ENCODE results near the gene C10orf67.
A peak's percentile ranks its signal among the peaks of the same experiment; 100 is the strongest.
"Not testable (repeated sequence)": the region's sequence is repeated elsewhere in the genome, so short reads cannot be mapped to it uniquely, and the experiment has no call there.

Gene C10orf67

GRCh38 chr10:23368816-23369640 is 24.4 kb upstream of the C10orf67 start:
- no peak overlapping the region for H3K4me3 ChIP-seq (ENCODE audit: low read depth, low read length)
- TF ChIP-seq CTCF (IDR thresholded peaks at IDR 0.05; ENCODE audit: insufficient read depth, low read depth, low read length, missing control alignments), result no peak
- DNase-seq (ENCODE audit: low read depth), result peak; percentile 66

DNA sequence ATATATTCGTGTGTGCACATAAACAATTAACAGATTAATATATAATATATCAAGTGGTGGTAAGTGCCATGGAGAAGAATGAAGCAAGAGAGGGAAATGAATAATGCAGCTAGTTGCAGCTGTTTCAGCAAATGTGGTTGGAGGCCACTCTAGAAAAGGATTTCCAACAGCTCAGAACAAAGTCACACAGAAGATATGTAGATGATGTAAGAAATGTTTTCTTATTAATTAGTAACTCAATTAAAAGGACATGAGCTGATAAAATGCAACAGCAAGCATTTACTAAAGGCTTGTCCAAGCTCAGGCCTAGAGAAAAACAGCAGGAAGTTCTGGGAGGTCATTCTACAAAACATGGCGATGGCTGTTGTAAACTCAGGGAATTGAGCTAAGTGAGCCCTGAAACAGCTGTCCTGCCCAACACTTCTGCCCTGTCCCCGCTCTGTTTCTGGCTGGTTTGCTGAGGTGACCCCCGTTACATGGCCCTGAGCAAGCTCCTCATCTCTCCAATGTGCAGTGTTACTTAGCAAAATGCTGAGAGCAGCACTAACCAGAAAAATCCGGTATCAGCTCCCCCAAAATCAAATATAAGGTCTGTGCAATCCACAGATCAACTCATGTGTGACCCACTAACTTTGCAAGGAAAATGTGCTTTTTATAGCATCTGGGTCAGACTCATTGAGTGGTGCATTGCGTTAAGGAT is 23.4 kb upstream of the C10orf67 start:
- no peak overlapping the region for H3K4me3 ChIP-seq (ENCODE audit: low read depth, low read length)
- no peak for DNase-seq (ENCODE audit: low read depth)
- no peak for TF ChIP-seq CTCF (IDR thresholded peaks at IDR 0.05; ENCODE audit: insufficient read depth, low read depth, low read length, missing control alignments)

DNA sequence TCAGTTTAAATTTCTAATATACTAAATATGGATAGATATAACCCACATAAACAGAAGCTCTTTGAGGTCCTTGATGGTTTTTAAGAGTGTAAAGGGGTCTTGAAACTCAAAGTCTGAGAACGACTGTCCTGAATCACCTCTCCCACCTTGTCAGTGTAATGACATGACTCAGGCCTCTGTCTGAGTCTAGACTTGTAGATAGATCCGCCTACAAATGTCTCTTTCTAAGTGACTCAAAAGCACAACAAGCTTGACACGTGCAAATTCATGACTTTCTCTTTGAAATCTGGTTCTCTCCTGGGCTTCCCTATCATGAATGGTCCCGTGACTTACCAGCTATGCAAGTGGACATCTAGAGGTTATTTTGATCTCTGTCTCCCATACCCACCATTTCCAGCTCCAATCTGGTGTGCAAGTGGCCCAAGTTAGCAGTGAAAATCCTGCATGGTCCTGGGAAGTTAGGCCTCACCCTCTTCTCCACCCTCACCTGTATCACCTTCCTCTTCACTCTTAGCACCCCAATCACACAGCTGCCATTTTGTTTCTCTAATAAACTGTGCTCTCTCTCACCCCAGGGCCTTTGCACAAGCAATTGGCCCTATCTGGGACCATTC is 20.9 kb upstream of the C10orf67 start:
- DNase-seq (ENCODE audit: low read depth), result peak; percentile 61
- H3K4me3 ChIP-seq (ENCODE audit: low read depth, low read length), result not testable (repeated sequence)

GRCh38 chr10:23364378-23364777 is 19.8 kb upstream of the C10orf67 start:
- H3K4me3 ChIP-seq (ENCODE audit: low read depth, low read length), result no peak overlapping the region
- DNase-seq (ENCODE audit: low read depth), result peak; percentile 51
- TF ChIP-seq CTCF (IDR thresholded peaks at IDR 0.05; ENCODE audit: insufficient read depth, low read depth, low read length, missing control alignments), result no peak

DNA sequence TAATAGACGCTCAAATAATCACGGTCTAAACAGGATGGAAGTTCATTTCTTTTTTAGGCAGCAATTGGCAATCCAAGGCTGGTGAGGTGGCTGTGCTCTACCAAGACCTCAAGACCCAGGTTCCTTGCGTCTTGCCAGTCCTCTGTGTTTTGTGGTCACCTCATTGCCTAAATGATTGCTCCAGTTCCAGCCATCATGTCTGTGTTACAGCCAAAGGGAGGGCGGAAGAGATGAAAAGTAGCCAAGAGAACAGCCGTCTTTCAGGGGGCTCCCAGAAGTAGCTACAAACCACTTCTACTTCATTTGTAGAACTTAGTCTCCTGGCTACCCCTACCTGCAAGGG is 19.2 kb upstream of the C10orf67 start:
- no peak for DNase-seq (ENCODE audit: low read depth)
- TF ChIP-seq CTCF (IDR thresholded peaks at IDR 0.05; ENCODE audit: insufficient read depth, low read depth, low read length, missing control alignments), result no peak

DNA sequence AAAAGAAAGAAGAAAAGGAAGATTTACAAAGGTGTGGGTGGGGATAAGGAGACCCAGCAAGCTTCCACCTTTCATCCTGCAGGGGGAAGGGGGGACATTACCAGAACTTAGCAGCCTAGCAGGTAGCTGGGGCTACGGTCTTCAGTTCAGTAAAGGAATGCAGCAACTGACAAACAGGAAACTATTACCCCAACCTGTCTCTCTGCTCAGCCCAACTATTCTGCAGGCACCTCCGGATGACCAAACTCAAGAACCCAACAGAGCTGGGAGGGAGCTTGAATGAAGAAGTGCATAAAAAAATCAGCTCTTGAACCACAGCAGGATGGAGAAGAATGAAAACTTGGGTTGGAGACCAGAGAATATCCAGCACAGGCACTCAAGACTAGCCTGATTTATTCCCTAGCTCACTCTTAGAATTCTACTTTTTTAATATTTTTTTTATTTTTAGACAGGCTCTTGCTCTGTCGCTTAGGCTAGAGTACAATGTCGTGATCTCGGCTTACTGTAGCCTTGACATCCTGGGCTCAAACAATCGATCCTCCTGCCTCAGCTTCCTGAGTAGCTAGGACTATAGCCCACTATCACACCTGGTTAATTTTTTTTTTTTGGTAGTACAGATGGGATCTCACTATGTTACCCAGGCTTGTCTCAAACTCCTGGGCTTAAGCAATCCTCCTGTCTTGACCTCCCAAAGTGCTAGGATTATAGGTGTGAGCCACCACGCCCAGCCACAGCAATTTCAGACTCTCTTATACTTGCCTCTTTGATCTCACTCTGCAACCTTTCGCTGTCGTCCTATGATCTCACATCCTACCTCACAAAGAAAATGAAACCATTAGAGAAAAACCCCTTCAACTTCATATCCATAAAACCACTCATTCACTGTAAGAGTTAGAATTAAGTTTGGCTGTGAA is 18.5 kb upstream of the C10orf67 start:
- TF ChIP-seq CTCF (IDR thresholded peaks at IDR 0.05; ENCODE audit: insufficient read depth, low read depth, low read length, missing control alignments), result no peak
- peak; percentile 69 for DNase-seq (ENCODE audit: low read depth)
- H3K4me3 ChIP-seq (ENCODE audit: low read depth, low read length), result no peak overlapping the region

More for the DNA sequence above, 19.2 kb upstream of the C10orf67 start:
- no peak overlapping the region for H3K4me3 ChIP-seq (ENCODE audit: low read depth, low read length)
